Measurements from ENCODE around the gene CENPN.

The CENPN gene

GRCh38 chr16:80990577-80990976, 16.4 kb upstream of the CENPN start:
- no peak for DNase-seq
- H3K4me1 ChIP-seq (ENCODE audit: control insufficient read depth, insufficient read depth, low read length, poor library complexity, severe bottlenecking): no peaks in the 10 kb centered on the region
- no peaks in the 10 kb centered on the region for H3K9me3 ChIP-seq (ENCODE audit: control insufficient read depth, low read length)
- H3K27ac ChIP-seq (ENCODE audit: insufficient read depth, low read length, poor library complexity, severe bottlenecking): no peak overlapping the region
- H3K27me3 ChIP-seq (replicated peaks; ENCODE audit: control insufficient read depth, insufficient read depth, low read length, poor library complexity, severe bottlenecking): no peaks in the 10 kb centered on the region
- H3K4me3 ChIP-seq (ENCODE audit: insufficient read depth, low read depth, low read length, poor library complexity, severe bottlenecking): no peak overlapping the region
- no peaks in the 10 kb centered on the region for H3K36me3 ChIP-seq (ENCODE audit: control insufficient read depth, insufficient read depth, low read length)

- Histone ChIP-seq H3K4me1 (ENCODE audit: control insufficient read depth, insufficient read depth, low read length, poor library complexity, severe bottlenecking) (no peaks in the 10 kb centered on the region), H3K9me3 (ENCODE audit: control insufficient read depth, low read length) (no peaks in the 10 kb centered on the region), H3K4me3 (ENCODE audit: insufficient read depth, low read depth, low read length, poor library complexity, severe bottlenecking) (no peak overlapping the region), H3K36me3 (ENCODE audit: control insufficient read depth, insufficient read depth, low read length) (no peaks in the 10 kb centered on the region), H3K27me3 (replicated peaks; ENCODE audit: control insufficient read depth, insufficient read depth, low read length, poor library complexity, severe bottlenecking) (no peaks in the 10 kb centered on the region), H3K27ac (ENCODE audit: insufficient read depth, low read length, poor library complexity, severe bottlenecking) (no peak overlapping the region)
- no peak for DNase-seq
Measured at GRCh38 chr16:80990978-80991377, 16.0 kb upstream of the CENPN start.

GRCh38 chr16:80991792-80992430, 15.1 kb upstream of the CENPN start:
- Histone ChIP-seq H3K9me3 (ENCODE audit: control insufficient read depth, low read length) (no peaks in the 10 kb centered on the region), H3K36me3 (ENCODE audit: control insufficient read depth, insufficient read depth, low read length) (no peaks in the 10 kb centered on the region), H3K27me3 (replicated peaks; ENCODE audit: control insufficient read depth, insufficient read depth, low read length, poor library complexity, severe bottlenecking) (no peaks in the 10 kb centered on the region), H3K27ac (ENCODE audit: insufficient read depth, low read length, poor library complexity, severe bottlenecking) (no peak overlapping the region), H3K4me1 (ENCODE audit: control insufficient read depth, insufficient read depth, low read length, poor library complexity, severe bottlenecking) (no peaks in the 10 kb centered on the region), H3K4me3 (ENCODE audit: insufficient read depth, low read depth, low read length, poor library complexity, severe bottlenecking) (no peak overlapping the region)
- DNase-seq: no peak

- no peak overlapping the region for H3K4me3 ChIP-seq (ENCODE audit: insufficient read depth, low read depth, low read length, poor library complexity, severe bottlenecking)
- no peaks in the 10 kb centered on the region for H3K36me3 ChIP-seq (ENCODE audit: control insufficient read depth, insufficient read depth, low read length)
- no peak overlapping the region for H3K27ac ChIP-seq (ENCODE audit: insufficient read depth, low read length, poor library complexity, severe bottlenecking)
- no peaks in the 10 kb centered on the region for H3K9me3 ChIP-seq (ENCODE audit: control insufficient read depth, low read length)
- no peak for DNase-seq
- no peaks in the 10 kb centered on the region for H3K4me1 ChIP-seq (ENCODE audit: control insufficient read depth, insufficient read depth, low read length, poor library complexity, severe bottlenecking)
- H3K27me3 ChIP-seq (replicated peaks; ENCODE audit: control insufficient read depth, insufficient read depth, low read length, poor library complexity, severe bottlenecking): no peaks in the 10 kb centered on the region
Measured at GRCh38 chr16:80992676-80993293, 14.2 kb upstream of the CENPN start.

- no peaks in the 10 kb centered on the region for H3K9me3 ChIP-seq (ENCODE audit: control insufficient read depth, low read length)
- H3K27ac ChIP-seq (ENCODE audit: insufficient read depth, low read length, poor library complexity, severe bottlenecking): no peak overlapping the region
- H3K36me3 ChIP-seq (ENCODE audit: control insufficient read depth, insufficient read depth, low read length): no peaks in the 10 kb centered on the region
- no peaks in the 10 kb centered on the region for H3K4me1 ChIP-seq (ENCODE audit: control insufficient read depth, insufficient read depth, low read length, poor library complexity, severe bottlenecking)
- no peaks in the 10 kb centered on the region for H3K27me3 ChIP-seq (replicated peaks; ENCODE audit: control insufficient read depth, insufficient read depth, low read length, poor library complexity, severe bottlenecking)
- H3K4me3 ChIP-seq (ENCODE audit: insufficient read depth, low read depth, low read length, poor library complexity, severe bottlenecking): no peak overlapping the region
- DNase-seq: no peak
Measured at GRCh38 chr16:80993307-80993706, 13.7 kb upstream of the CENPN start.

- H3K4me3 ChIP-seq (ENCODE audit: insufficient read depth, low read depth, low read length, poor library complexity, severe bottlenecking): no peak overlapping the region
Measured at GRCh38 chr16:80993834-80994233, 13.2 kb upstream of the CENPN start.

GRCh38 chr16:80994451-80994850, 12.6 kb upstream of the CENPN start:
- Histone ChIP-seq H3K4me1 (ENCODE audit: control insufficient read depth, insufficient read depth, low read length, poor library complexity, severe bottlenecking) (no peaks in the 10 kb centered on the region), H3K27ac (ENCODE audit: insufficient read depth, low read length, poor library complexity, severe bottlenecking) (no peak overlapping the region), H3K4me3 (ENCODE audit: insufficient read depth, low read depth, low read length, poor library complexity, severe bottlenecking) (no peak overlapping the region), H3K9me3 (ENCODE audit: control insufficient read depth, low read length) (no peaks in the 10 kb centered on the region), H3K36me3 (ENCODE audit: control insufficient read depth, insufficient read depth, low read length) (no peaks in the 10 kb centered on the region), H3K27me3 (replicated peaks; ENCODE audit: control insufficient read depth, insufficient read depth, low read length, poor library complexity, severe bottlenecking) (no peaks in the 10 kb centered on the region)
- DNase-seq: no peak

More at GRCh38 chr16:80993834-80994233, 13.2 kb upstream of the CENPN start:
- Histone ChIP-seq H3K9me3 (ENCODE audit: control insufficient read depth, low read length) (no peaks in the 10 kb centered on the region), H3K27me3 (replicated peaks; ENCODE audit: control insufficient read depth, insufficient read depth, low read length, poor library complexity, severe bottlenecking) (no peaks in the 10 kb centered on the region), H3K36me3 (ENCODE audit: control insufficient read depth, insufficient read depth, low read length) (no peaks in the 10 kb centered on the region), H3K4me1 (ENCODE audit: control insufficient read depth, insufficient read depth, low read length, poor library complexity, severe bottlenecking) (no peaks in the 10 kb centered on the region), H3K27ac (ENCODE audit: insufficient read depth, low read length, poor library complexity, severe bottlenecking) (no peak overlapping the region)
- no peak for DNase-seq

- no peak for DNase-seq
- Histone ChIP-seq H3K4me1 (ENCODE audit: control insufficient read depth, insufficient read depth, low read length, poor library complexity, severe bottlenecking) (no peaks in the 10 kb centered on the region), H3K9me3 (ENCODE audit: control insufficient read depth, low read length) (no peaks in the 10 kb centered on the region), H3K36me3 (ENCODE audit: control insufficient read depth, insufficient read depth, low read length) (no peaks in the 10 kb centered on the region), H3K27me3 (replicated peaks; ENCODE audit: control insufficient read depth, insufficient read depth, low read length, poor library complexity, severe bottlenecking) (no peaks in the 10 kb centered on the region), H3K4me3 (ENCODE audit: insufficient read depth, low read depth, low read length, poor library complexity, severe bottlenecking) (peak overlapping the region; percentile 51), H3K27ac (ENCODE audit: insufficient read depth, low read length, poor library complexity, severe bottlenecking) (peak overlapping the region; percentile 53)
Measured at GRCh38 chr16:80996688-80997138, 10.3 kb upstream of the CENPN start.

- no peaks in the 10 kb centered on the region for H3K4me1 ChIP-seq (ENCODE audit: control insufficient read depth, insufficient read depth, low read length, poor library complexity, severe bottlenecking)
- peak overlapping the region; percentile 51 for H3K4me3 ChIP-seq (ENCODE audit: insufficient read depth, low read depth, low read length, poor library complexity, severe bottlenecking)
- no peaks in the 10 kb centered on the region for H3K9me3 ChIP-seq (ENCODE audit: control insufficient read depth, low read length)
- DNase-seq: no peak
- H3K27me3 ChIP-seq (replicated peaks; ENCODE audit: control insufficient read depth, insufficient read depth, low read length, poor library complexity, severe bottlenecking): no peaks in the 10 kb centered on the region
- H3K27ac ChIP-seq (ENCODE audit: insufficient read depth, low read length, poor library complexity, severe bottlenecking): peak overlapping the region; percentile 53
- no peaks in the 10 kb centered on the region for H3K36me3 ChIP-seq (ENCODE audit: control insufficient read depth, insufficient read depth, low read length)
Measured at GRCh38 chr16:80997139-80997798, 9.7 kb upstream of the CENPN start.

GRCh38 chr16:80997964-80998620, 8.9 kb upstream of the CENPN start:
- Histone ChIP-seq H3K36me3 (ENCODE audit: control insufficient read depth, insufficient read depth, low read length) (no peaks in the 10 kb centered on the region), H3K27ac (ENCODE audit: insufficient read depth, low read length, poor library complexity, severe bottlenecking) (no peak overlapping the region), H3K4me1 (ENCODE audit: control insufficient read depth, insufficient read depth, low read length, poor library complexity, severe bottlenecking) (no peaks in the 10 kb centered on the region), H3K27me3 (replicated peaks; ENCODE audit: control insufficient read depth, insufficient read depth, low read length, poor library complexity, severe bottlenecking) (no peaks in the 10 kb centered on the region), H3K4me3 (ENCODE audit: insufficient read depth, low read depth, low read length, poor library complexity, severe bottlenecking) (no peak overlapping the region), H3K9me3 (ENCODE audit: control insufficient read depth, low read length) (no peaks in the 10 kb centered on the region)
- DNase-seq: no peak
